H9 (cell line): ENCODE data around the gene SURF1. TPM values are rescaled to one million over a fixed set of nuclear protein-coding genes. Genes with fewer than 3 reads are reported as not detected.

Experiments used
- DNase-seq: peaks from one replicate; pipeline ENCODE4 v3.0.0-alpha.2; 2017
- H2AFZ ChIP-seq: one replicate; pipeline ENCODE4 v1.6.1; 2013; ENCODE audit warnings: mild to moderate bottlenecking, low read length, control low read depth, moderate library complexity
- H2AK5ac ChIP-seq: 2 replicates; pipeline ENCODE4 v1.6.1; 2013; ENCODE audit warnings: low read length, control low read depth, mixed read lengths; ENCODE audit not compliant: insufficient read length
- H2BK120ac ChIP-seq: one replicate; pipeline ENCODE4 v1.6.1; 2013; ENCODE audit warnings: low read depth, mild to moderate bottlenecking, low read length, control low read depth, inconsistent platforms; ENCODE audit not compliant: poor library complexity, severe bottlenecking
- H2BK12ac ChIP-seq: 2 replicates; pipeline ENCODE4 v1.6.1; 2013; ENCODE audit warnings: low read length, control low read depth, mixed read lengths, low read depth; ENCODE audit not compliant: insufficient read length
- H2BK15ac ChIP-seq: 2 replicates; pipeline ENCODE4 v1.6.1; 2013; ENCODE audit warnings: low read depth, low read length, control low read depth
- H2BK20ac ChIP-seq: one replicate; pipeline ENCODE4 v1.6.1; 2013; ENCODE audit warnings: low read depth, mild to moderate bottlenecking, low read length, control low read depth, inconsistent platforms; ENCODE audit not compliant: poor library complexity, severe bottlenecking
- H2BK5ac ChIP-seq: 2 replicates; pipeline ENCODE4 v1.6.1; 2013; ENCODE audit warnings: low read length, control low read depth, mixed read lengths; ENCODE audit not compliant: insufficient read length
- H3K14ac ChIP-seq: 2 replicates; pipeline ENCODE4 v1.6.1; 2013; ENCODE audit warnings: low read length, control low read depth; ENCODE audit not compliant: insufficient read depth
- H3K18ac ChIP-seq: 2 replicates; pipeline ENCODE4 v1.6.1; 2013; ENCODE audit warnings: low read depth, mild to moderate bottlenecking, mixed read lengths, low read length, control low read depth; ENCODE audit not compliant: insufficient read length
- H3K23ac ChIP-seq: 2 replicates; pipeline ENCODE4 v1.6.1; 2013; ENCODE audit warnings: low read length, control low read depth, mixed read lengths, low read depth; ENCODE audit not compliant: insufficient read length
- H3K23me2 ChIP-seq: 2 replicates; pipeline ENCODE4 v1.6.1; 2013; ENCODE audit warnings: low read depth, mild to moderate bottlenecking, mixed read lengths, low read length, control low read depth; ENCODE audit not compliant: insufficient read length, poor library complexity, severe bottlenecking
- H3K27ac ChIP-seq: 2 replicates; pipeline ENCODE4 v1.5.1; 2013; ENCODE audit warnings: low read length, control low read depth, mixed read lengths, low read depth; ENCODE audit not compliant: insufficient read length
- H3K27me3 ChIP-seq: 2 replicates; pipeline ENCODE4 v1.6.1; 2013; ENCODE audit warnings: low read length, control low read depth, inconsistent platforms; ENCODE audit not compliant: insufficient read depth
- H3K4ac ChIP-seq: 2 replicates; pipeline ENCODE4 v1.6.1; 2013; ENCODE audit warnings: low read depth, mild to moderate bottlenecking, control low read depth, inconsistent platforms, low read length, moderate library complexity
- H3K4me1 ChIP-seq: 2 replicates; pipeline ENCODE4 v1.6.1; 2013; ENCODE audit warnings: low read length, control low read depth, inconsistent platforms; ENCODE audit not compliant: insufficient read depth
- H3K4me2 ChIP-seq: 2 replicates; pipeline ENCODE4 v1.6.1; 2013; ENCODE audit warnings: low read length, control low read depth, mixed read lengths; ENCODE audit not compliant: insufficient read length, insufficient read depth
- H3K56ac ChIP-seq: 2 replicates; pipeline ENCODE4 v1.6.1; 2013; ENCODE audit warnings: low read depth, mild to moderate bottlenecking, mixed read lengths, low read length, control low read depth; ENCODE audit not compliant: insufficient read length
- H3K79me1 ChIP-seq: 2 replicates; pipeline ENCODE4 v1.6.1; 2013; ENCODE audit warnings: low read depth, mild to moderate bottlenecking, moderate library complexity, low read length, control low read depth, inconsistent platforms; ENCODE audit not compliant: insufficient read depth, poor library complexity, severe bottlenecking
- H3K79me2 ChIP-seq: 2 replicates; pipeline ENCODE4 v1.6.1; 2013; ENCODE audit warnings: low read length, control low read depth, inconsistent platforms; ENCODE audit not compliant: insufficient read depth
- H3K9ac ChIP-seq: 2 replicates; pipeline ENCODE4 v1.6.1; 2013; ENCODE audit warnings: low read length, control low read depth, mixed read lengths; ENCODE audit not compliant: insufficient read length; ENCODE audit errors: extremely low read depth
- H3K9me3 ChIP-seq: one replicate; pipeline ENCODE4 v1.6.1; 2013; ENCODE audit warnings: low read depth, low read length, inconsistent platforms; ENCODE audit not compliant: control insufficient read depth
- H3T11ph ChIP-seq: one replicate; pipeline ENCODE4 v1.6.1; 2013; ENCODE audit warnings: mild to moderate bottlenecking, low read length, control low read depth, inconsistent platforms
- H4K20me1 ChIP-seq: one replicate; pipeline ENCODE4 v1.6.1; 2013; ENCODE audit not compliant: control insufficient read depth, insufficient read length, insufficient read depth
- H4K5ac ChIP-seq: 2 replicates; pipeline ENCODE4 v1.6.1; 2013; ENCODE audit warnings: low read depth, mild to moderate bottlenecking, mixed read lengths, low read length, control low read depth; ENCODE audit not compliant: insufficient read length
- H4K8ac ChIP-seq: replicated peaks from 2 replicates; pipeline ENCODE4 v1.6.1; 2013; ENCODE audit warnings: low read length, control low read depth, mixed read lengths, low read depth; ENCODE audit not compliant: insufficient read length
- H4K91ac ChIP-seq: 2 replicates; pipeline ENCODE4 v1.6.1; 2013; ENCODE audit warnings: low read depth, mild to moderate bottlenecking, moderate library complexity, mixed read lengths, low read length, control low read depth; ENCODE audit not compliant: insufficient read length
- H3K27ac Mint-ChIP-seq, 3 experiments: 2 replicates in 2 of 3; 3 replicates in 1 of 3; pipeline ENCODE4 v1.8.0; 2020 to 2021; ENCODE audit warnings: mixed read lengths in 3 of 3, mild to moderate bottlenecking in 1 of 3, moderate library complexity in 1 of 3
- H3K27me3 Mint-ChIP-seq: 2 replicates; pipeline ENCODE4 v1.8.0; 2021; ENCODE audit warnings: low read depth, mild to moderate bottlenecking, moderate library complexity, mixed read lengths
- H3K36me3 Mint-ChIP-seq, 3 experiments: 2 replicates in 2 of 3; 3 replicates in 1 of 3; pipeline ENCODE4 v1.8.0; 2020 to 2021; ENCODE audit warnings: low read depth in 3 of 3, mixed read lengths in 3 of 3; ENCODE audit not compliant: insufficient read depth in 1 of 3
- H3K4me1 Mint-ChIP-seq, 2 experiments: 2 replicates each; pipeline ENCODE4 v1.8.0; 2020; ENCODE audit warnings: mixed read lengths in 2 of 2
- H3K4me3 Mint-ChIP-seq, 2 experiments: 2 replicates in 1 of 2; 3 replicates in 1 of 2; pipeline ENCODE4 v1.8.0; 2020 to 2021; ENCODE audit warnings: mild to moderate bottlenecking in 2 of 2, mixed read lengths in 2 of 2, moderate library complexity in 1 of 2
- H3K9me3 Mint-ChIP-seq, 2 experiments: 2 replicates in 1 of 2; 3 replicates in 1 of 2; pipeline ENCODE4 v1.8.0; 2020; ENCODE audit warnings: mild to moderate bottlenecking in 2 of 2, mixed read lengths in 2 of 2, moderate library complexity in 1 of 2
- WGBS: extraction: QIAGEN DNeasy Blood & Tissue Kit; methylation state at CpG from one replicate; pipeline ENCODE4 v1.1.7; 2013; ENCODE audit warnings: missing lambda C conversion rate, low lambda C conversion rate, mixed read lengths; ENCODE audit not compliant: insufficient read length; ENCODE audit errors: extremely low coverage; 5-methylcytosine and 5-hydroxymethylcytosine counted together
- total RNA-seq: library from RNA; stranded (reverse); gene quantifications from 2 replicates; pipeline ENCODE4 v1.2.1, GENCODE V29; 2021
- TF ChIP-seq, protein P1 (sequence below): fragments of 200-600 bp; sonication (generic); conservative IDR thresholded peaks from 3 replicates; pipeline ENCODE4 v1.8.0; 2021; ENCODE audit warnings: antibody characterized with exemption, mild to moderate bottlenecking

The SURF1 gene
- total RNA-seq, 1 experiment from 2014 or later: 43.3 TPM

DNA sequence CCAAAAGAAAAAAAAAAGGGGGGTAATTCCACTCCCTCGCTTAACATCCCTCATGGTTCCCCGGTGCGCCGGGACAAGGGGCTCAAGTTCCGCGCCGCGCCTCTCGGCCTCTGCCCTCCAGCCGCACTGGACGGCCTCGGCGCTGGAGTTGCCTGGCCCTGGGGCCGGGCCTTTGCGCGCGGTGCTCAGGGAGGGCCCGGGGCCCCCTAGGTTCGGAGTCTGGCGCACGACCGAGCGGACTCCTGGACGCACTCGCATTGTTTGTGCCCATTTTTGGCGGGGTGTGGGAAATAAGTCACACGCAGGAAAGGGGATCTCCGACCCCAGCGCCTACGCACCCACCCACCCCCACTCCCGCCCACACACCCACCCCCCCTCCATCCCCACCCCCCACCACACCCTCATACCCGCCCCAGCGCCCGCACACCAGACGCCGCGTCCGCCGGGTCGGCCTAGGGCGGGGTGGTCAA lies 8.7 kb downstream of the SURF1 start:
- H3K79me1 ChIP-seq: peaks cover 10% of the 10 kb centered on the region
- peak overlapping the region; percentile 68 for H3K9ac ChIP-seq
- DNase-seq: no peak
- no peak overlapping the region for H4K5ac ChIP-seq
- H3K9me3 ChIP-seq: no peaks in the 10 kb centered on the region
- Mint-ChIP-seq H3K36me3 (peaks cover 64 to 89% (median 84%) of the 10 kb centered on the region in 3 experiments), H3K27me3 (no peaks in the 10 kb centered on the region), H3K27ac (peak overlapping the region in 2 of 3 experiments; percentile 89 to 100; a peak in 2 of 7 replicates), H3K4me3 (peak overlapping the region; percentile 95 to 99), H3K9me3 (peaks cover 0 to 3% of the 10 kb centered on the region in 2 experiments; a peak in 1 of 5 replicates), H3K4me1 (peaks cover 22 to 34% of the 10 kb centered on the region in 2 experiments)
- no peak overlapping the region for H2BK12ac ChIP-seq
- no peak overlapping the region for H2AK5ac ChIP-seq
- WGBS: no CpG with 5 or more reads among the region's 41 CpGs
- TF ChIP-seq, protein P1, sequence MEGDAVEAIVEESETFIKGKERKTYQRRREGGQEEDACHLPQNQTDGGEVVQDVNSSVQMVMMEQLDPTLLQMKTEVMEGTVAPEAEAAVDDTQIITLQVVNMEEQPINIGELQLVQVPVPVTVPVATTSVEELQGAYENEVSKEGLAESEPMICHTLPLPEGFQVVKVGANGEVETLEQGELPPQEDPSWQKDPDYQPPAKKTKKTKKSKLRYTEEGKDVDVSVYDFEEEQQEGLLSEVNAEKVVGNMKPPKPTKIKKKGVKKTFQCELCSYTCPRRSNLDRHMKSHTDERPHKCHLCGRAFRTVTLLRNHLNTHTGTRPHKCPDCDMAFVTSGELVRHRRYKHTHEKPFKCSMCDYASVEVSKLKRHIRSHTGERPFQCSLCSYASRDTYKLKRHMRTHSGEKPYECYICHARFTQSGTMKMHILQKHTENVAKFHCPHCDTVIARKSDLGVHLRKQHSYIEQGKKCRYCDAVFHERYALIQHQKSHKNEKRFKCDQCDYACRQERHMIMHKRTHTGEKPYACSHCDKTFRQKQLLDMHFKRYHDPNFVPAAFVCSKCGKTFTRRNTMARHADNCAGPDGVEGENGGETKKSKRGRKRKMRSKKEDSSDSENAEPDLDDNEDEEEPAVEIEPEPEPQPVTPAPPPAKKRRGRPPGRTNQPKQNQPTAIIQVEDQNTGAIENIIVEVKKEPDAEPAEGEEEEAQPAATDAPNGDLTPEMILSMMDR: no peak
- no peak overlapping the region for H3K4ac ChIP-seq
- peaks cover 13% of the 10 kb centered on the region; the same call in 1 of the 2 replicates for H3K79me2 ChIP-seq
- H3K56ac ChIP-seq: no peak overlapping the region
- H3T11ph ChIP-seq: no peak overlapping the region
- no peak overlapping the region for H2BK5ac ChIP-seq
- no peak overlapping the region for H2AFZ ChIP-seq
- peaks cover 5% of the 10 kb centered on the region for H3K23me2 ChIP-seq
- no peaks in the 10 kb centered on the region; the same call in 1 of the 2 replicates for H3K4me1 ChIP-seq
- no peak overlapping the region for H2BK15ac ChIP-seq
- no peak overlapping the region for H4K91ac ChIP-seq
- no peak overlapping the region for H2BK120ac ChIP-seq
- H3K18ac ChIP-seq: peak overlapping the region; percentile 57
- H3K27me3 ChIP-seq: no peaks in the 10 kb centered on the region
- no peak overlapping the region for H2BK20ac ChIP-seq
- H4K20me1 ChIP-seq: no peaks in the 10 kb centered on the region
- H3K4me2 ChIP-seq: peak overlapping the region; percentile 42
- H3K27ac ChIP-seq: no peak overlapping the region
- no peak overlapping the region for H4K8ac ChIP-seq
- 0 out of 2 replicates have a peak overlapping the region, but pooled peaks have one; percentile 26 for H3K14ac ChIP-seq
- no peak overlapping the region for H3K23ac ChIP-seq
